NCI-H748 treated with DMSO at 0.1 percent for 48 hours (cell line): ENCODE data around the gene NEU2.
"Not testable (repeated sequence)": the region's sequence is repeated elsewhere in the genome, so short reads cannot be mapped to it uniquely, and the experiment has no call there.

Experiments used
- DNase-seq: peaks from one replicate; lab custom pipeline; 2025; lab: John Stamatoyannopoulos, UW

Gene NEU2

GRCh38 chr2:233010569-233011267, 21.8 kb upstream of the NEU2 start:
- no peak for DNase-seq

GRCh38 chr2:233011268-233011650, 21.2 kb upstream of the NEU2 start:
- no peak for DNase-seq

- DNase-seq: no peak
Measured at GRCh38 chr2:233011702-233012131, 20.8 kb upstream of the NEU2 start.

- DNase-seq: no peak
Measured at GRCh38 chr2:233012301-233012971, 20.0 kb upstream of the NEU2 start.

GRCh38 chr2:233013027-233013461, 19.4 kb upstream of the NEU2 start, which contains the start of gene NGEF:
TSS of gene NGEF (minus strand) at chr2:233013256. CDS start at chr2:232974890, 38,366 bp downstream.
- no peak for DNase-seq

GRCh38 chr2:233013650-233014049, 18.8 kb upstream of the NEU2 start:
- no peak for DNase-seq

- no peak for DNase-seq
Measured at GRCh38 chr2:233015019-233015645, 17.3 kb upstream of the NEU2 start.

GRCh38 chr2:233017947-233018346, 14.5 kb upstream of the NEU2 start:
- no peak for DNase-seq

- DNase-seq: not testable (repeated sequence)
Measured at GRCh38 chr2:233019610-233020009, 12.9 kb upstream of the NEU2 start.

- no peak for DNase-seq
Measured at GRCh38 chr2:233020454-233020853, 12.0 kb upstream of the NEU2 start.

GRCh38 chr2:233021771-233022170, 10.7 kb upstream of the NEU2 start:
- no peak for DNase-seq

GRCh38 chr2:233022561-233022960, 9.9 kb upstream of the NEU2 start:
- DNase-seq: no peak

- no peak for DNase-seq
Measured at GRCh38 chr2:233023007-233023760, 9.3 kb upstream of the NEU2 start.

- DNase-seq: no peak
Measured at GRCh38 chr2:233023761-233024410, 8.6 kb upstream of the NEU2 start.

- DNase-seq: no peak
Measured at GRCh38 chr2:233025706-233026105, 6.8 kb upstream of the NEU2 start.

GRCh38 chr2:233026198-233026813, 6.2 kb upstream of the NEU2 start:
- DNase-seq: no peak

- DNase-seq: no peak
Measured at GRCh38 chr2:233029321-233029720, 3.2 kb upstream of the NEU2 start.

- no peak for DNase-seq
Measured at GRCh38 chr2:233031556-233032500, 644 bp upstream of the NEU2 start.

- DNase-seq: no peak
Measured at GRCh38 chr2:233033672-233034071, 1.2 kb downstream of the NEU2 start.
